NCI-H2196 treated with DMSO at 0.1 percent for 48 hours (cell line): ENCODE results near the gene C1orf52.
"Not testable (repeated sequence)": the region's sequence is repeated elsewhere in the genome, so short reads cannot be mapped to it uniquely, and the experiment has no call there.

ENCODE experiments used
- DNase-seq: peaks from one replicate; lab custom pipeline; 2025; ENCODE audit not compliant: unreplicated experiment; lab: John Stamatoyannopoulos, UW

C1orf52 gene

GRCh38 chr1:85278853-85279314 is 19.4 kb upstream of the C1orf52 start:
- no peak for DNase-seq

GRCh38 chr1:85277802-85278201 is 18.3 kb upstream of the C1orf52 start:
- no peak for DNase-seq

GRCh38 chr1:85276978-85277639 is 17.6 kb upstream of the C1orf52 start:
- no peak for DNase-seq

GRCh38 chr1:85276215-85276977 is 16.9 kb upstream of the C1orf52 start, which contains the start of gene BCL10:
Gene BCL10, minus strand, starts transcription at chr1:85276632. Its CDS starts 280 bp downstream, at chr1:85276352.
- DNase-seq, result peak; percentile 97

GRCh38 chr1:85275701-85276214 is 16.3 kb upstream of the C1orf52 start:
- DNase-seq, result no peak

- DNase-seq, result peak; percentile 14
Measured at GRCh38 chr1:85274969-85275453, 15.5 kb upstream of the C1orf52 start.

GRCh38 chr1:85273397-85273796 is 13.9 kb upstream of the C1orf52 start:
- no peak for DNase-seq

GRCh38 chr1:85268801-85269585 is 9.5 kb upstream of the C1orf52 start:
- DNase-seq, result no peak

- no peak for DNase-seq
Measured at GRCh38 chr1:85267313-85267712, 7.9 kb upstream of the C1orf52 start.

- no peak for DNase-seq
Measured at GRCh38 chr1:85264150-85264549, 4.7 kb upstream of the C1orf52 start.

- no peak for DNase-seq
Measured at GRCh38 chr1:85262985-85263384, 3.5 kb upstream of the C1orf52 start.

GRCh38 chr1:85259912-85260274 is 431 bp upstream of the C1orf52 start:
- DNase-seq, result peak; percentile 9

- DNase-seq, result no peak
Measured at GRCh38 chr1:85258536-85259117, 835 bp downstream of the C1orf52 start.

- not testable (repeated sequence) for DNase-seq
Measured at GRCh38 chr1:85249042-85249441, 10.4 kb downstream of the C1orf52 start.

- no peak for DNase-seq
Measured at GRCh38 chr1:85245891-85246290, 13.6 kb downstream of the C1orf52 start.

- no peak for DNase-seq
Measured at GRCh38 chr1:85245456-85245855, 14.0 kb downstream of the C1orf52 start.

GRCh38 chr1:85244271-85245061 is 15.0 kb downstream of the C1orf52 start:
- no peak for DNase-seq

GRCh38 chr1:85243372-85243771 is 16.1 kb downstream of the C1orf52 start:
- DNase-seq, result no peak

GRCh38 chr1:85240643-85241042 is 18.8 kb downstream of the C1orf52 start:
- no peak for DNase-seq

- peak; percentile 18 for DNase-seq
Measured at GRCh38 chr1:85240174-85240601, 19.3 kb downstream of the C1orf52 start.
